ENCODE data around the gene KEL.

DNA sequence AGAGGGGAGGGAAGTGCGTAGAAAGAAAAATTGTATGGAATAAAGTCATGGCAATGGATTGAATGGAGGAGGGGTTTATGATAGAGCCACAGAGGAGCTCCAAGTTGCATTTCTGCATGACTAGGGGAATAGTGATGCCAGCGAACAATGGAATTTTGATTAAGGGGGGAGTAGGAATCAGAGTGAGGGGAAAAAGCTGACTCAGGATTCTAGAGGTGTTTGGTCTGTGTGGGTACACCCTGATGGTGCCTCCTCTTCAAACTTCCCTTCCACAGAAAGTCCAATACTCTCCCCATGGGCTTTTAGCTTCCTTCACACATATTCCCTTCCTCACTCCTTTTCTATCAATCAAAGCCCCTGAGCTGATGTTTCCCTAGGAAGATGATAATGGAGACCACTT lies 1.8 kb upstream of the KEL start:
- TF ChIP-seq ZNF274 (IDR thresholded peaks at IDR 0.05; ENCODE audit: low read depth, low read length), result no peak
- no peak for TF ChIP-seq YY1 (IDR thresholded peaks at IDR 0.05; ENCODE audit: insufficient read depth, insufficient read length)
- TF ChIP-seq SUZ12 (IDR thresholded peaks at IDR 0.05; ENCODE audit: extremely low read depth, insufficient read depth, insufficient read length), result no peak
